GM18508 (cell line): ENCODE measurements around the gene RNASEH2A.
"Not testable (repeated sequence)": the region's sequence is repeated elsewhere in the genome, so short reads cannot be mapped to it uniquely, and the experiment has no call there.

ENCODE experiments used
- ATAC-seq: cut with Tn5 transposase; IDR thresholded peaks from one replicate; pipeline ENCODE4 v1.9.1; 2021; ENCODE audit warnings: moderate number of reproducible peaks; ENCODE audit not compliant: insufficient read depth, unreplicated experiment

The RNASEH2A gene

DNA sequence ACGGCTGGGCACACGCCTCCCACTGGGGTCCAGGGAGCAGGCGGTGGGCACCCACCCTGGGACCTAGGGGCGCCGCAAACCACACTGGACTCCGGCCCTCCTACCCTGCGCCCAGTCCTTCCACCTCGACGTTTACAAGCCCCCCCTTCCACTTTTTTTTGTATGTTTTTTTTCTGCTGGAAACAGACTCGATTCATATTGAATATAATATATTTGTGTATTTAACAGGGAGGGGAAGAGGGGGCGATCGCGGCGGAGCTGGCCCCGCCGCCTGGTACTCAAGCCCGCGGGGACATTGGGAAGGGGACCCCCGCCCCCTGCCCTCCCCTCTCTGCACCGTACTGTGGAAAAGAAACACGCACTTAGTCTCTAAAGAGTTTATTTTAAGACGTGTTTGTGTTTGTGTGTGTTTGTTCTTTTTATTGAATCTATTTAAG, 13.5 kb upstream of the RNASEH2A start:
- no peak for ATAC-seq

DNA sequence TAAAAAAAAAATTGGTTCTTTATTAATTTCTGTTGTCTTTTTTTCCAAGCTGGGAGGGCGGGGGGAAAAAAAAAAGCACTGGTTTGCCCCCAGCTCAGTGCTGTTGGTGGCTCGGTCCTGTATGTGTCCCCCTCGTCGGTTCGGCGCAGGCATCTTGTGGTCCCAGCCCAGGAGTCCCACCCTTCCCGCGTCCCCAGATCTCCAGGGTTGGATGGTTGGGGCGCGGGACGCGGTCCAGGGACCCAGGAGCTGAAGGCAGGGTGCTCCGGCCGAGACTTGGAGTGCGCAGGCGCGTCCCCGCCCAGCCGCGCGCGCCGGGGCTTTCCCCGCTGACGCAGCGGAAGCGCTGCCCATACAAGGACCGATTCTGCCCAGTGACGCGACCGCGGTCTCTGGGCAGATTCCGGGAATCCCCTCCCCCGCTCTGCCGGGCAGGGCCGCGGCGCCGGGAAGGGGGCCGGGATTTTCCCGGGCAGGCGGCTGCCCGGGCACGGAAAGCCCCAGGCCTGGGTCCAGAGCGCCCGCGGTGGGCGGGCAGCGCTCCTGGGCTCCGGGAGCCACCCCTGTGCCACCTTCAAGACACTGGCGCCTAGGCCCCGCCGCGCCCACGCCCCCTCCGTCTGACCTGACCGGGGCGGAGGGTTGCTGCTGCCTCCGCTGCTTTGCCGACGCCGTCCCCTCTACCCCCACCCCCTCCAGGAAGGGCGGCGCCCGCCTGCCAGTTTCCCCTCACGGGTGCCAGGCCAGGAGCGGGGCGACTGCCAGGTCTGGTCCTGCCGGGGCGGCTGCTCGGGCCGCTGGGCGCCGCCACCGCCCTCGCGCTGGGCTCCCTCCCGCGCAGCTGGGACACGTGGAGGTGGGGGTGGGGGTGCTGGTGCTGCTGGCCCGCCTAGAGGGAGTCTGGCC, 12.8 kb upstream of the RNASEH2A start:
- no peak for ATAC-seq

DNA sequence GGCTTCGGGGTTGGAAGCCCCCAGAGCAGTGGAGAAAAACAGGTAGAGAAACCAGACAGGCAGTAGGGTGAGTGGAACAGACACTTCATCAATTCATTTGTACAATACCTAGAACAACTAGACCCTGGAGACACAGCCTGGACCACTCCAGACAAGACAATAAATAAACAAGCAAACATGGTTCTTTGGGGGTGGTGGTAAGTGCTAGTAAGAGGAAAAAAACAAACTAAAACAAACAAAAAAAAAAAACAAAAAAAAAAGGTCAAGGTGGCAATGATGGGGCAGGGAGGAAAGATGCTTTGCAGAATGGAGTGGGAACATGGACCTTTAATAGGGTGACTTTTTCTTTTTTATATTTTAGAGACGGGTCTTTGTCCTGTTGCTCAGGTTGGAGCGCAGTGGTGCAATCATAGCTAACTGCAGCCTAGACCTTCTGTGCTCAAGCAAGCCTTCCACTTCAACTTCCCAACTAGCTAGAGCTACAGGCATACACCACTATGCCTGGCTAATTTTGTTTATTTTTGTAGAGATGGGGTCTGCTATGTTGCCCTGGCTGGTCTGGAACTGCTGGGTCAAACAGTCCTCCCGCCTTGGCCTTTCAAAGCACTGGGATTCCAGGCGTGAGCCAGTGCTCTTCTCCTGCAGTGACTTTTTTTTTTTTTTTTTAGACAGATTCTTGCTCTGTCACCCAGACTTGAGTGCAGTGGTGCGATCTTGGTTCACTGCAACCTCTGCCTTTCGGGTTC, 12.0 kb upstream of the RNASEH2A start:
- no peak for ATAC-seq

DNA sequence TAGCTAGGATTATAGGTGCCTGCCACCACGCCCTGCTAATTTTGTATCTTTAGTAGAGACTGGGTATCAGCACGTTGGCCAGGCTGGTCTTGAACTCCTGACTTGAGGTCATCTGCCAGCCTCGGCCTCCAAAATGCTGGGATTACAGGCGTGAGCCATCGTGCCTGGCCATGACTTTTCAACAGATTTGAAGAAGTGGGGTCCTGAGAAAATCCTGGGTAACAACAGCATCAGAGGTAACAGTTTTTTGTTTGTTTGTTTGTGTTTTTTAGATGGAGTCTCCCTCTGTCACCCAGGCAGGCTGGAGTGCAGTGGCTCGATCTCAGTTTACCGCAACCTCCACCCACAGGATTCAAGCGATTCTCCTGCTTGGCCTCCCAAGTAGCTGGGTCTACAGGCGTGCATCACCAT, 11.4 kb upstream of the RNASEH2A start:
- no peak for ATAC-seq

DNA sequence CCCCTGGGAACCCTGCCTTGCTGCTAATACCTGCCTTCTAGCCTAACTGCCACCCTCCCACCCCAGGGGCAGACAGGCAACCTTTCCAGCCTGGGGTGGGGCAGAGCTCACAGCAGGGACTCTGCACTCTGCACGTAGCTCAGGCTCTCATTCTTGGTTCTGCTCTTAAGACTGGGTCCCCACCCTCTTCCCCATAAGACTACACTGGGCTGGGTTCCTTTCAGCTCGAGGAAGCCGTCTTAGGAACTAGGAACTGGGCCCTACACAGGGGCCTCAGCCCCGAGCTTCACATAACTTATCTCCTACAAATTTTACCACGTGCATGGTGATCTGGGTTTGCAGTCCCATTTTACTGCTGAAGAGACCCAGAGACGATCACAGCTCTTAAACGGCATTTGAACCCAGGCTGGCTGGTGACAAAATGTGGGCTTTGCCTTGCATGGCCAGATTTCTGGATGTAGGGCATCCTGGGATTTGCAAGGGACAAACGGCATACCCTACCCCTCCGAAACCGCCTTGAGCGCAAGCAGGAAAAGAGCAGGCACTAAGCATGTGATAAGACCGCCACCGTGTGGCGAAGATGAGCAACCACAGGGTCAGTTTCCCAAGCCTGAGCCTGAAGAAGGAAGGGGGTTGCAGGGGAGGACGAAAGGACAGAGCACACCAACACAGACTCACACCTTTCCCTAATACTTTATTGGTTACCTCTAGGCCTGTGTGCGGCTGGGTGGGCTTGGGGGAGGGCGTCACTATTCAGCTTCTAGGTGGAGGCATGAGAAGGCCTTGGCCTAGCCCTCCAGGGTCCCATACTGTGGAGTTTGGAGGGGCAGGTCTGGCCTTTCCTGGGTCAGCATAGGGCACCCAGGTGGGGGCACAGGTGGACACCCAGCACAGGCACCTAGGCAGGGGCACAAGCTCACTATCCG, 10.0 kb upstream of the RNASEH2A start:
- no peak for ATAC-seq

DNA sequence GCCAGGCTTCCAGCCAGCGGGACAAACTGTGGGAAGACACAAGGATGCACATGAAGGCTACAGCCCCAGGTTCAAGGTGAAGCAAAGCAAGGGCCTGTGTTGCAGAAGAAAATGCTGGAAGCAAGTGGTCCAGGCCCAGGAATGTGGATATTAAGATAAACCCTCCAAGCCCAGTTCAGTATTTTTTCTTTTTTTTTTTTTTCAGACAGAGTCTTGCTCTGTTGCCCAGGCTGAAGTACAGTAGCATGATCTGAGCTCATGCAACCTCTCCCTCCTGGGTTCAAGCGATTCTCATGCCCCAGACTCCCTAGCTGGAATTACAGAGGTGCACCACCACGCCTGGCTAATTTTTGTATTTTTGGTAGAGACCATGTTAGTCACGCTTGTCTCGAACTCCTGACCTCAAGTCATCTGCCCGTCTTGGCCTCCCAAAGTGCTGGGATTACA, 9.2 kb upstream of the RNASEH2A start:
- ATAC-seq: no peak

DNA sequence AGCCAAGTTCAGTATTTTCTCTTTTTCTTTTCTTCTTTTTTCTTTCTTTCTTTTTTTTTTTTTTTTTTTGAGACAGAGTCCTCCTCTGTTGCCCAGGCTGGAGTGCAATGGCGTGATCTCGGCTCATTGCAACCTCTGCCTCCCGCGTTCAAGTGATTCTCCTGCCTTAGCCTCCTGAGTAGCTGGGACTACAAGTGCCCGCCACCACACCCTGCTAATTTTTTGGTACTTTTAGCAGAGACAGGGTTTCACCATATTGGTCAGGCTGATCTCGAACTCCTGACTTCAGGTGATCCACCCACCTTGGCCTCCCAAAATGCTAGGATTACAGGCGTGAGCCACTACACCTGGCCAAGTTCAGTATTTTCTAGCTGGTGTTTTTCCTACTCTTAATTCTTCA, 8.8 kb upstream of the RNASEH2A start:
- ATAC-seq: not testable (repeated sequence)

DNA sequence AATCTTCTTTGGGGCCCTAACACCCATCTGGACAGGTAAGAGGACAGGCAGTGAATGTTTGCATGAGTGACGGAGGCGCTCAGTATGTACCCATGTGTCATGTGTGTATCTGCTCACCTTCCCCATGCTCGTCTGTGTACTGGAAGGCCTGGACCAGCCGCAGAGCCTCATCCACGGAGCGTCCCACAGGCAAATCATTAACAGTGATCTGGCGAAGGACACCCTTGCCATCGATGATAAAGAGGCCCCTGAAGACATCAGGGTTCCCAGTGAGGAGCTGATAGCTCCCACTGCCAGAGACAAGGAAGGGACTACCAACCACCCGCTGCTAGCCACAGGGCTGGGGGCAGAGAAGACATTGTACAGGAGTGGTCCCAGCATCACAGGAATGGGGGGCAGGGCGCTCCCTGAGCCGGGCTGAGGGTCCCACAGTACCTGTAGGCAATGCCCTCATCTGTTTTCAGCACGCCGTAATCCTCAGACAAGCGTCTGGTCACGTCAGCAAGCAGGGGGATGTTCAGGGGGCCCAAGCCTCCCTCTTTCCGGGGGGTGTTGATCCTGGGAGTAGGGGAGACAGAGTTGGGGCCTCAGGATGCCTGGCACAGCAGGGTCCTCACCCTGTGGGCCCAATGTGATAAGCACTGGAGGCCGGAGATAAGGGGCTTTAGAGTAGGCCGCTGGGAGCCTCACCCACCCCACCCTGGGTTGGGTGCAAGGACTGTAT, 6.5 kb upstream of the RNASEH2A start:
- no peak for ATAC-seq

DNA sequence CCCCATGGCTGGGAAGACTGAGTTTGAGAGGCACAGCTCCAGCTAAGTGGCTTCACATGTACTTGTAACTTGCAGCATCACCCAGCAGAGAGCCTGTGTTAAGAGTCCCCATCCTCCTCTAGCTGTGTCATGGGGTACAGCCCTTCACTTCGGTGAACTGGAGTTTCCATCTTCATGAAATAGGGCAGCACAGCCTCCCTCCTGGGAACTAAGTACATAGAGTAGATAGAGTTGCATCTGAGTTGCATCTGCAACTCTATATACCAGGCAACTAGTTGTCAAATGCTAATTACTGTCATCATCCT, 6.0 kb upstream of the RNASEH2A start:
- no peak for ATAC-seq

DNA sequence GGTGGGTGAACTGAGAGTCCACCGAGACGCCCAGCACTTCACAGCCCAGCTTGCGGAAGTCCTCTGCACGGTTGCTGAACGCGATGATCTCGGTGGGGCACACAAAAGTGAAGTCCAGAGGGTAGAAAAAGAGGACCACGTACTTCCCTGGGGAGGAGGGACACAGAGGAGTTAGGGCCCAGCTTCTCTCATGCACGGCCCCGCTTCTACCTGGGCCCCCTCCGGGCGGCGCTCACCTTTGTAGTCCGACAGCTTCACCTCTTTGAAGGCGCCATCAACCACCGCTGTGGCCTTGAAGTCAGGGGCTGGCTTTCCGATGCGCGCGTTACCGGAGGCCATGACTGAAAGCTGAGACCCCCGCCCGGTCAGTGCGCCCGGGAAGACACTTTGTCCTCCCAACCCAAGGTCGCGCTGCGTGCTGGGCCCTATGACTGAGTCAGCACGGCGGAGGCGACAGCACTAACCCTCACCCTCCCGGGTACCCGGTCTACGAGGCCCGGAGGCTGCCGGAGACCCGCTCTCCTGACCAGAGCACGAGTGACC, 5.4 kb upstream of the RNASEH2A start:
- no peak for ATAC-seq

DNA sequence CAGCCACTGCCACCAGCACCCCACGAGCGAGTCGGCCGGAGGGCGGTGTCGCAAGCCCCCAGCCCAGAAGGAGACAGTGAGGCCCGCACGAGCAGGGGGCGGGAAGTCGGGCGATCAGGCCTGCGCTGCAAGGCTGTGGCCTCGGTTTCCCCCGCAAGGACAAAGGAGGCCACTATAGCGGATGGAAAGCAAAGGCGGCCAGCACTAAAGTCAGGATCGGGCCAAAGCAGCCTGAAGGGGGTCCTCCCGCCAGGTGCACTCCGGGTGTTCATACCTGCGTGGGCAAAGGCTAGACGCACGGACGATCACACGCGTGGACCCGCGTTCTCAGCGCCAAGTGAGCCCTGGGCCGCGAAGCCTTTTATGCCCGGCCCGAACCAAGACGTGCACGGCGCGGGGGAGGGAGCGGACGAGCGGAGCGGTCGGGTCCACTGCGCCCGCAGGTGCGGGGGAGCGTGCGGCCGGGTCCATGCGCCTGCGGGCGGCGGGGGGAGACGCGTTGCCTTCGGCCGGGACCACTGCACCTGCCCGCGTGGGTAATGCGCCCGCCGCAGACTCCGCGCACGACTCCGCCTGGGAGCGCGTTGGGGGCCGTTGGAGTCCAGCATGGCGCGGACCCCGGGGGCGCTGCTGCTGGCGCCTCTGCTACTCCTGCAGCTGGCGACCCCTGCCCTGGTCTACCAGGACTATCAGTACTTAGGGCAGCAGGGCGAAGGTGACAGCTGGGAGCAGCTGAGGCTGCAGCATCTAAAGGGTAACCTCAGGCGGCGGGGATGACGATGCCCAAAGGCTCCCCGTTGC, 4.7 kb upstream of the RNASEH2A start, which contains the start of the genes PRDX2 and THSD8:
Gene PRDX2 (minus strand): TSS at position 335 of the 801 bp plus-strand sequence. CDS start 539 bp downstream, outside the sequence.
Gene THSD8 (plus strand): TSS at position 604 of the 801 bp plus-strand sequence. CDS start 3 bp downstream, at position 607.
- ATAC-seq: no peak

DNA sequence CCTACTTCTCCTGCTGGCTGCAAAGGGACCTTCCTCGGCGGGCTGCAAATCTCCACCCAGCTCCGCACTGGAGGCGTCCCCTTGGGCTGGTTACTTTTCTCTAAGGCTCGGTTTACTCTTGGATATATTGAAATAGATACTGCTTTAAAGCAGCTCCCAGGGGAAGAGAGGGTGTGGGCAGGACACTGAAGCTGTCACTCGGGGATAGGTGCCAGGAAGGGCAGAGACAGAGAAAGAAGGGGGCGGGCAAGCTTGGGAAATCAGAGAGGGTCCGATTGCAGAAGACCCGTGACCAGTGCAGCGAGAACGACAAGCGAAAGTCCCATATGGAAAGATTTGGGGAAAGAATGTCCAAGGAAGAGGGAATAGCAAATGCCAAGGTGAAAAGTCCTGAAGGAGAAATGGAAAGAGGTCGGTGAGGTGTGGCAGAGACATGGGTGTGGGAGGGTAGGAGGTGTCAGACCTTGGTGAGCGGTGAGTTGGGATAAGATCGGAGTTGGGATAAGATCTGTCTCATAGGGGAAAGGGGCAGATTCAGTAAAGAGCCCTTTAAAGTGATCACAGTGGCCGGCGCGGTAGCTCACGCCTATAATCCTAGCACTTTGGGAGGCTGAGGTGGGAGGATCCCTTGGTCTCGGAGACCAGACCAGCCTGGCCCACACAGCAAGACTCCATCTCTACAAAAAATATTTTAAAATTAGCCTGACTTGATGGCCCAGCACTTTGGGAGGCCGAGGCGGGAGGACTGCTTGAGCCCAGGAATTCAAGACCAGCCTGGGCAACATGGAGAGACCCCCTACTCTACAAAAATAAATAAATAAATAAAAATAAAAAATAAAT, 3.9 kb upstream of the RNASEH2A start:
- no peak for ATAC-seq

DNA sequence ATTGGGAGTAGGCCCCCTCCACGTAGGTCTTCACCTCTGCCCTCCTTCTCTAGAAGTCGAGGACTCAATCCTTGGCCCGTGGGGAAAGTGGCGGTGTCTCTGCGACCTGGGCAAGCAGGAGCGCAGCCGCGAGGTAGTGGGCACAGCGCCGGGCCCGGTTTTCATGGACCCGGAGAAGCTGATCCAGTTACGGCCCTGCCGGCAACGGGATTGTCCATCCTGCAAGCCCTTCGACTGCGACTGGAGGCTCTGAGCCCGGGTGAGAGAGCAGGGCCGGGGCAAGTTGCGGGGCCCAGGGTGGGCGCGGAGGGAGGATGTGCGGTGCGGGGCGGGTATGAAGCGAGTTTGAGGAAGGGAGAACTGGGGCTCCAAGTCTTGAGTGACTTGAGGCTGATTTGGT, 2.3 kb upstream of the RNASEH2A start:
- no peak for ATAC-seq

DNA sequence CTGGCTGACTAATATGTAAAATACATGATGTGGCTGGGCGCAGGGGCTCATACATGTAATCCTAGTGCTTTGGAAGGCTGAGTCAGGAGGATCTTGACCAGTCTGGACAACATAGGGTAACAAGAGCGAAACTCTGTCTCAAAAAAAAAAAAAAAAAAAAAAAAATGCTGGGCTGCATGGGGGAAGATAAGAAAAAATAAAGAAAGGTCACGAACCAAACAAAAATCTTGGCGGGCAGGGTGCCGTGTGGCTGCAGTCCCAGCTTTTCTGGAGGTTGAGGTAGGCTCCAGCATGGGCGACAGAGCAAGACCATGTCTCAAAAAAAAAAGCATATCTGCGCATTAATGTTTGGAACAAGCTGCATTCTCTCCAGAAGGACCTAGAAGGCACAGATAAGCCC, 8.7 kb downstream of the RNASEH2A start:
- ATAC-seq: no peak

DNA sequence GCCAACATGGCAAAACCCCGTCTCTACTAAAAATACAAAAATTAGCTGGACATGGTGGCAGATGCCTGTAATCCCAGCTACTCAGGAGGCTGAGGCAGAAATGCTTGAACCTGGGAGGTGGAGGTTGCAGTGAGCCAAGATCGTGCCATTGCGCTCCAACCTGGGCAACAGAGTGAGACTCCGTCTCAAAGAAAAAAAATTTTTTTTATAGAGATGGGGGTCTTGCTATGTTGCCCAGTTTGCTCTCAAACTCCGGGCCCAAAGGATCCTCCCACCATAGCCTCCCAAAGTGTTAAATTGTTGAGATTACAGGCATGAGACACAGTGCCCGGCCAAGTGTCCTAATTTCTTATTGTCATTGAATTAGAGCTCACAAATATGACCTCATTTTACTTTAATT, 10.8 kb downstream of the RNASEH2A start:
- ATAC-seq: not testable (repeated sequence)

DNA sequence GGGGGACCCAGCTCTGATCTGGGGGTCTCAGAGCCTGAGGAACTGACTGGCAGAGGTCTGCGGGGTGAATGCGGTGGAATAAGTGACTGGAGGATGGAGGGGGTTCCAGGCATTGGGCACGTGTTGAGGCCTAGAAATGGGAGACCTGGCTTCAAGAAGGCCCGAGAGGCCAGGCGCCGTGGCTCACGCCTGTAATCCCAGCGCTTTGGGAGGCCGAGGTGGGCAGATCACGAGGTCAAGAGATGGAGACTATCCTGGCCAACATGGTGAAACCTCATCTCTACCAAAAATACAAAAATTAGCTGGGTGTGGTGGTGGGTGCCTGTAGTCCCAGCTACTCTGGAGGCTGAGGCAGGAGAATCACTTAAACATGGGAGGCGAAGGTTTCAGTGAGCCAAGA, 11.4 kb downstream of the RNASEH2A start:
- ATAC-seq: not testable (repeated sequence)

DNA sequence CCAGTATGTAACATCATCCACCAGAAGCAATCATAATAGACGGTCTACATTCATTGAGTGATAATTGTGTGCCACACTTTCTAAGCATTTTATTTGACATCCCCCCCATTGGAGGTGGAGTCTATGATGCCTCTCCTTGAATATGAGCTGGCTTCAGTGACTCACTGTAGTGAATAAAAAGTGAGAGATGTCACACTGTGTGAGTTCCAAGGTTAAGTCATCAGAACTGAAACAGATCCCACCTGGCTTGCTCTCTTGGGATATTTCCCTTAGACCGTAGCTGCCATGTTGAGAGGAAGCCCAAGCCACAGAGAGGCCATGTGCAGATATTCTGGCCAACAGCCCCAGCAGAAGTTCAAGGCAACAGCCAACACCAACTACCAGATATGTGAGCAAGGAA, 15.4 kb downstream of the RNASEH2A start:
- ATAC-seq: no peak
